GM12878 (cell line): Measurements from ENCODE around the gene NSMCE1. TPM values are rescaled to one million over a fixed set of nuclear protein-coding genes. Genes with fewer than 3 reads are reported as not detected.

Experiments used
- ATAC-seq: fragments of 200-7000 bp; cut with Tn5 transposase; 3 replicates; pipeline ENCODE4 v1.9.1; 2020; ENCODE audit warnings: mild to moderate bottlenecking, moderate library complexity
- BruUV-seq: library from RNA; stranded (reverse); fragments of 400-500 nt; replicated peaks from 2 replicates; lab custom pipeline; 2021; lab: Mats Ljungman, UMichigan
- CTCF ChIA-PET: fragments of 300-600 bp; sonication (Branson Sonifier 250); formaldehyde crosslinking; extraction: SDS; loops from one replicate; lab custom pipeline; 2021; ENCODE audit warnings: inconsistent platforms; lab: Yijun Ruan, JAX
- POLR2A ChIA-PET: fragments of 350-600 bp; formaldehyde crosslinking; extraction: SDS; loops from one replicate; lab custom pipeline; 2021; ENCODE audit warnings: inconsistent platforms; lab: Charles Lee
- RAD21 ChIA-PET: fragments of 300-600 bp; sonication (Branson Sonifier 250); formaldehyde crosslinking; loops from one replicate; lab custom pipeline; 2023; ENCODE audit warnings: antibody characterized with exemption; ENCODE audit not compliant: unreplicated experiment; lab: Charles Lee
- SMC1A ChIA-PET: fragments of 300-600 bp; sonication (Branson Sonifier 250); formaldehyde crosslinking; loops from one replicate; lab custom pipeline; 2023; ENCODE audit not compliant: unreplicated experiment, uncharacterized antibody; lab: Charles Lee
- DNase-seq: peaks from one replicate; pipeline ENCODE4 v3.0.0-alpha.2; 2011; ENCODE audit warnings: low read depth, low spot score
- FAIRE-seq: peaks from 3 replicates; lab custom pipeline; 2011; peaks lifted over from hg19 to GRCh38; lab: Jason Lieb, UNC
- H2AFZ ChIP-seq: 2 replicates; pipeline ENCODE4 v1.6.0; 2011; ENCODE audit warnings: low read depth, low read length, control low read depth; ENCODE audit not compliant: control insufficient read depth
- H3K27ac ChIP-seq: 2 replicates; pipeline ENCODE4 v1.5.1; 2011; ENCODE audit warnings: control low read depth; ENCODE audit not compliant: control insufficient read depth, insufficient read depth
- H3K27me3 ChIP-seq, 2 experiments: replicated peaks in 1 of 2; 2 replicates each; pipeline versions ENCODE4 v1.6.0 to v1.6.1; 2011; ENCODE audit warnings: low read length in 1 of 2; ENCODE audit not compliant: control insufficient read depth in 2 of 2, insufficient read depth in 2 of 2
- H3K36me3 ChIP-seq, 2 experiments: 2 replicates each; pipeline ENCODE4 v1.5.1; 2011; ENCODE audit warnings: low read length in 1 of 2; ENCODE audit not compliant: control insufficient read depth in 2 of 2, insufficient read depth in 2 of 2
- H3K4me1 ChIP-seq: 2 replicates; pipeline ENCODE4 v1.6.1; 2011; ENCODE audit warnings: mild to moderate bottlenecking, low read length, moderate library complexity, mixed read lengths; ENCODE audit not compliant: control insufficient read depth, insufficient read depth
- H3K4me2 ChIP-seq: 2 replicates; pipeline ENCODE4 v1.6.0; 2011; ENCODE audit warnings: control low read depth; ENCODE audit not compliant: control insufficient read depth, insufficient read depth
- H3K4me3 ChIP-seq: fragments of 200-600 bp; sonication (generic); 2 replicates; pipeline ENCODE4 v1.5.1; 2016
- H3K79me2 ChIP-seq: 2 replicates; pipeline ENCODE4 v1.6.0; 2011; ENCODE audit warnings: low read length; ENCODE audit not compliant: control insufficient read depth, insufficient read depth
- H3K9ac ChIP-seq: 2 replicates; pipeline ENCODE4 v1.8.0; 2011; ENCODE audit warnings: low read length, control low read depth, mixed read lengths; ENCODE audit not compliant: control insufficient read depth, insufficient read depth
- H3K9me3 ChIP-seq: replicated peaks from 3 replicates; pipeline ENCODE4 v1.5.1; 2011; ENCODE audit warnings: mild to moderate bottlenecking, low read length; ENCODE audit not compliant: control insufficient read depth, insufficient read depth
- H4K20me1 ChIP-seq: 2 replicates; pipeline ENCODE4 v1.6.0; 2011; ENCODE audit not compliant: control insufficient read depth, insufficient read depth
- CHD1 ChIP-seq: IDR thresholded peaks from 2 replicates; pipeline ENCODE4 v1.6.1; 2012; ENCODE audit warnings: low read depth, low read length, improper control_type of control experiment
- HSF1 ChIP-seq: fragments of 150-350 bp; IDR thresholded peaks from 2 replicates; pipeline ENCODE4 v1.6.1; 2014; ENCODE audit warnings: mild to moderate bottlenecking, low read depth, low read length
- IRF5 ChIP-seq: fragments of 450-650 bp; IDR thresholded peaks from 2 replicates; pipeline ENCODE4 v1.6.1; 2017; ENCODE audit warnings: borderline replicate concordance
- KAT2A ChIP-seq: conservative IDR thresholded peaks from 2 replicates; pipeline ENCODE4 v1.6.1; 2011; ENCODE audit warnings: low read depth, low read length; ENCODE audit not compliant: control insufficient read depth
- ZNF384 ChIP-seq: IDR thresholded peaks from 2 replicates; pipeline ENCODE4 v1.6.1; 2012; ENCODE audit warnings: low read depth, mild to moderate bottlenecking, low read length, improper control_type of control experiment, borderline replicate concordance
- WGBS: methylation state at CpG from one replicate; pipeline ENCODE4 v1.1.6; 2016; ENCODE audit warnings: low lambda C conversion rate; ENCODE audit not compliant: insufficient replicate concordance, insufficient coverage; ENCODE audit errors: missing lambda C conversion rate; 5-methylcytosine and 5-hydroxymethylcytosine counted together
- in situ Hi-C: fragments of 300-500 bp; cut with MboI; formaldehyde crosslinking; loops from 9 replicates; pipeline ENCODE4 v1.14.3; 2018; ENCODE audit warnings: mixed read lengths
- intact Hi-C: fragments of 100-400 bp; cut with micrococcal nuclease; formaldehyde crosslinking; loops from one replicate; pipeline ENCODE4 v1.14.2; 2022; ENCODE audit not compliant: unreplicated experiment
- polyA plus RNA-seq, 11 experiments: library from polyadenylated mRNA; depleted of rRNA in 4 of 11; unstranded in 6 of 11; stranded (reverse) in 5 of 11; fragments of >200 nt; fragmentation: Nextera tagmentation in 4 of 11; fragmentation: Illumina TruSeq in 1 of 11; extraction: Ambion mirVana in 4 of 11; extraction: Trizol in 1 of 11; gene quantifications; 1 replicate in 1 of 11; 2 replicates in 10 of 11; pipeline versions ENCODE4 v1.2.1 to v1.2.3, GENCODE V29; 2011 to 2016; ENCODE audit warnings: inconsistent platforms in 2 of 11, missing spikeins in 2 of 11, low read depth in 1 of 11
- total RNA-seq, 4 experiments: library from RNA; depleted of rRNA in 3 of 4; stranded (reverse); fragments of >200 nt in 3 of 4; fragmentation: Illumina TruSeq in 1 of 4; extraction: Trizol in 1 of 4; gene quantifications; 2 replicates each; pipeline versions ENCODE4 v1.2.1 to v1.2.3, GENCODE V29; 2013 to 2021

Gene NSMCE1
- total and polyA plus RNA-seq, 10 of the 15 experiments (the other 5 are each of a cell fraction or from before 2014, with no cell fraction given): 54.0 to 214 (median 71.4) TPM

- no peaks in the 10 kb centered on the region for H4K20me1 ChIP-seq
- no peak overlapping the region for H3K4me2 ChIP-seq
- RAD21 ChIA-PET: interaction anchor here (1.2 to 1.4 kb wide), 2 partner anchors 11 to 13 kb away, joined by 3 to 4 read pairs; no protein-coding TSS in a partner anchor
- H2AFZ ChIP-seq: no peak overlapping the region
- H3K27ac ChIP-seq: no peak overlapping the region
- no TSS peak for BruUV-seq
- H3K4me1 ChIP-seq: no peaks in the 10 kb centered on the region
- 83% methylated on average over 8 of the region's 8 CpGs for WGBS
- H3K9ac ChIP-seq: no peak overlapping the region
- in situ Hi-C loops: no loop called here
- no peak overlapping the region for H3K4me3 ChIP-seq
- intact Hi-C loops: no loop called here
- no peaks in the 10 kb centered on the region for H3K79me2 ChIP-seq
- H3K36me3 ChIP-seq: peaks cover 0 to 3% of the 10 kb centered on the region in 2 experiments; a peak in 2 of 4 replicates
- FAIRE-seq: no peak
- no peak for ATAC-seq
- H3K9me3 ChIP-seq: no peaks in the 10 kb centered on the region
- no peaks in the 10 kb centered on the region for H3K27me3 ChIP-seq
- CTCF ChIA-PET: interaction anchor here (1.4 to 2.7 kb wide), 3 partner anchors 14 to 146 kb away, joined by 3 to 6 read pairs (median 4); no protein-coding TSS in a partner anchor
- no peak for DNase-seq
- POLR2A ChIA-PET: interaction anchor here (0.9 to 1.5 kb wide), 3 partner anchors 10 to 106 kb away, joined by 3 to 8 read pairs (median 5); partner anchors contain the start of gene KDM8
- TF ChIP-seq HSF1 (no peak), CHD1 (no peak), KAT2A (no peak), ZNF384 (no peak), IRF5 (no peak)
- SMC1A ChIA-PET: interaction anchor here (0.9 to 1.2 kb wide), 4 partner anchors 23 to 230 kb away, joined by 3 to 5 read pairs (median 3); no protein-coding TSS in a partner anchor
These were observed 46.9 kb downstream of the NSMCE1 start for GRCh38 chr16:27221576-27222248.
